ENCODE measurements around the gene PHF3.

The PHF3 gene

GRCh38 chr6:63764318-63764916 lies 128.8 kb downstream of the PHF3 start:
- no peak for DNase-seq (ENCODE audit: low read depth in 3 of 3)

Data from stimulated activated CD4-positive, alpha-beta T cell treated with anti-CD3 and anti-CD28 coated beads, TNF-alpha, amount 100 ng/mL, for 48 hours (primary cell).